HG03469 (cell line): ENCODE results near the gene PRR14.
A peak's percentile ranks its signal among the peaks of the same experiment; 100 is the strongest.
"Not testable (repeated sequence)": the region's sequence is repeated elsewhere in the genome, so short reads cannot be mapped to it uniquely, and the experiment has no call there.

Experiments
- ATAC-seq: cut with Tn5 transposase; IDR thresholded peaks from one replicate; pipeline ENCODE4 v1.9.1; 2021; ENCODE audit warnings: mild to moderate bottlenecking, moderate library complexity, moderate number of reproducible peaks; ENCODE audit not compliant: unreplicated experiment

PRR14 gene

DNA sequence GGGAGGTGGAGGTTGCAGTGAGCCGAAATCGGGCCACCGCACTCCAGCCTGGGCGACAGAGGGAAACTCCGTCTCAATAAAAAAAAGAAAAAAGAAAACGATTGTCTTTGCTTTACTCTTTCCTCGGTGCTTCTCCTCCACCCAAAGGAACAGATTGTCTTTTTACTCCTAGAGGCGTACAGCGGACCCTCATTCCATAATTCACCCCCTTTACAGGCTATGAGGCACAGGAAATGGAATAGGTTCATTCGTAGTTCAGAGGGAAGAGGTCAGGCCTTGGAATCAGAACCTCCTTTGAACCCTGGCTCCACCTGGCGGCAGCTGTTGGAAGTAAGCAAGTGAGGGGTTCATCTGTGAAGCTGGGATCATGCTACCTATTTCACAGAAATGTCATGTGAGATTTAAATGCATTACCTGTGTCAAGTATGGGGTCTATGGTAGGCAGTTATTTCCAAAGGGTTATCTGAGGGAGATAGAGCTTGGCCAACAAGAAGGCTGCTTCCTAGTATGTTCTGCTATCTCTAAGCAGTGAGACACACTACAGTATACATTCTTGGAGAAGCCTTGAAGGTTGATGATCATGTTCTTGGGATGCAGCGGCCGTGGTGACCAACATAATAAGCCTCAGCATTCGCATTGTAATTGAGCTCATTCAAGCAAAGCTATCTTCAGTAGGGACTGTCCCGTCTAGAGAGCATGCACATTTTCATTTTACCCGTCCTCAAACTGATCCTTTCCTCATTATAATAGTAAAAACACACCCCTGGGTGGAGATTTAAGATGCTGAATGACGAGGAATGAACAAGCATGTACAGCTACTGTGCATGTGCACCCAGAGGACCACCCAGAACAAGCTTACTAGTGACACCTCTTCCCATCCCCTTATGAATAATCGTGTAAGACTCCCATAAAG is 21.9 kb upstream of the PRR14 start:
- no peak for ATAC-seq

DNA sequence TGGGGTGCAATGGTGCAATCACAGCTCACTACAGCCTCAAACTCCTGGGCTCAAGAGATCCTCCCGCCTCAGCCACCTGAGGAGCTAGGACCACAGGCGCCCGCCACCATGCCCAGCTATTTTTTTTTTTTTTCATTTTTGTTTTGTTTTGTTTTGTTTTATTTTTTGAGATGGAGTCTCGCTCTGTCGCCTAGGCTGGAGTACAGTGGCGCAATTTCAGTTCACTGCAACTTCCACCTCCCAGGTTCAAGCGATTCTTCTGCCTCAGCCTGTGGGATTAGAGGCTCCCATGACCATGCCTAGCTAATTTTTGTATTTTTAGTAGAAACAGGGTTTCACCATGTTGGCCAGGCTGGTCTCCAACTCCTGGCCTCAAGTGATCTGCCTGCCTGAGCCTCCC is 18.3 kb upstream of the PRR14 start:
- ATAC-seq, result not testable (repeated sequence)

DNA sequence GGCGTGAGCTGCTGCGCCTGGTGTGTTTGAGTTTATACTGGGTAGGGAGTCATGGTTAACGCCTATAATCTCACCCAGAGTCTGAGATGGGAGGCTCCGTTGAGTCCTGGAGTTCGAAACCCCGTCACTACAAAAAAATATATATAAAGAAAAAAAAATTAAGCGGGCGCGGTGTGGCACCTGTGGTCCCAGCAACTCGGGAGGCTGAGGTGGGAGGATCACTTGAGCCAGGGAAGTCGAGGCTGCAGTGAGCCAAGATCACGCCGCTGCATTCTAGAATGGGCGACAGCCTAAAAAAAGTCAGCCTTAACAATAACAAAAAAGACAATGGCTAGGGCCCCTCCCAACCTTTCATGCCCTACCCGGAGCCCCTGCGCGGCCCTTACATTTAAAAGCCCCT is 17.2 kb upstream of the PRR14 start:
- ATAC-seq, result no peak

DNA sequence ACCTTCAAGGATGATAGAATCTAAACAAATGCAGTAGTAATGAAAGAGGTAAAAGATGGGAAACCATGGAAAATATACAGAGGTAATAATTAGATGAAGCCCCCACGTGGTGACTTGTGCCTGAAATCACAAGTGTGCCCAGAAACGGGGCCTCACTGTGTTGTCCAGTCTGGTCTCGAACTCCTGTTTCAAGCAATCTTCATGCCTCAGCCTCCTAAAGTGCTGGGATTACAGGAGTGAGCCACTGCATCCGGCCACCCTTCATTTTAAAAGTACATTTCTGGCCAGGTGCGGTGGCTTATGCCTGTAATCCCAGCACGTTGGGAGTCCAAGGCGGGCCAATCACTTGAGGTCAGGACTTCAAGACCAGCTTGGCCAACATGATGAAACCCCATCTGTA is 14.2 kb upstream of the PRR14 start:
- ATAC-seq, result no peak

DNA sequence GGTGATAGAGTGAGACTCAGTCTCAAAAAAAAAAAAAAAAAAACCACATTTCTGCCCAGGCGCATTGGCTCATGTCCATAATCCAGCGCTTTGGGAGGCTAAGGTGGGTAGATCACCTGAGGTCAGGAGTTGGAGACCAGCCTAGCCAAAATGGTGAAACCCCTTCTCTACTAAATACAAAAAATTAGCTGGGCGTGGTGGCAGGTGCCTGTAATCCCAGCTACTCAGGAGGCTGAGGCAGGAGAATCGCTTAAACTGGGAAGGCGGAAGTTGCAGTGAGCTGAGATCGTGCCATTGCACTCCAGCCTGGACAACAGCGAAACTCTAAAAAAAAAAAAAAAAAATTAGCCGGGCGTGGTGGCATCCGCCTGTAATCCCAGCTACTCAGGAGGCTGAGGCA is 13.6 kb upstream of the PRR14 start:
- ATAC-seq, result not testable (repeated sequence)

DNA sequence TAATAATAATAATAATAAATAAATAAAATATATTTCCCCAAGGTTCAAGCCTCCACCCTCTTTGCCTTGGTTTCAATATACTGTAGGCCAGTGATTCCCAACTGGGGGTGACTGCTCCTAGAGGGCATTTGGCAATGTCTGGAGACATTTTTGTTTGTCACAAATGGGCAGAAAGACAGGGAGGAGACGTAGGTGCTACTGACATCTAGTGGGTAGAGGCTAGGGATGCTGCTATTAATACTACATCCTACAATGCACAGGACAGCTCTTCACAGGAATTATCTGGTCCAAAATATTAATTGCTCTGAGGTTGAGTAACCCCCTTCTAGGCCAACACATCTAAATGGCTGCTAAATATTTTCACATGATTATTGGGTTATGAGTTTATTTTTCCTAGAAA is 12.8 kb upstream of the PRR14 start:
- no peak for ATAC-seq

DNA sequence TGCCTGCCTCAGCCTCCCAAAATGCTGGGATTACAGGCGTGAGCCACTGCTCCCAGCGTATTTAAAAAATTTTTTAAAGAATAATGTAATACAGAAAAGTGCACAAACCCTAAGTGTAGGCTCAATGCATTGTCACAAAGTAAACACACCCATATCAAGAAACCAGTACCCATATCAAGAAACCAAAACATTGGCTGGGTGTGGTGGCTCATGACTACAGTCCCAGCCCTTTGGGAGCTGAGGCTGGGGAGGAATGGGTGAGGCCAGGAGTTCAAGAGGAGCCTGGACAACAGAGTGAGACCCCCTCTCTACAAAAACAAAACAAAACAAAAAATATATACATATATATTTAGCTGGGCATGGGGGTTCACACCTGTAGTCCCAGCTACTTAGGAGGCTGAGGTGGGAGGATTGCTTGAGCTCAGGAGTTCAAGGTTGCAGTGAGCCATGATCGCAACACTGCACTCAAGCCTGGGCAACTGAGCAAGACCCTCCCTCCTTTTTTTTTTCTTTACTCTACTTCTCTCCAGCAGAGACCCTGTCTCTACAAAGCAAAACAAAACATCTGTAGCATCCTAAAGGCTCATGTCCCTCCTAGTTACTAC is 9.3 kb upstream of the PRR14 start:
- ATAC-seq, result no peak

DNA sequence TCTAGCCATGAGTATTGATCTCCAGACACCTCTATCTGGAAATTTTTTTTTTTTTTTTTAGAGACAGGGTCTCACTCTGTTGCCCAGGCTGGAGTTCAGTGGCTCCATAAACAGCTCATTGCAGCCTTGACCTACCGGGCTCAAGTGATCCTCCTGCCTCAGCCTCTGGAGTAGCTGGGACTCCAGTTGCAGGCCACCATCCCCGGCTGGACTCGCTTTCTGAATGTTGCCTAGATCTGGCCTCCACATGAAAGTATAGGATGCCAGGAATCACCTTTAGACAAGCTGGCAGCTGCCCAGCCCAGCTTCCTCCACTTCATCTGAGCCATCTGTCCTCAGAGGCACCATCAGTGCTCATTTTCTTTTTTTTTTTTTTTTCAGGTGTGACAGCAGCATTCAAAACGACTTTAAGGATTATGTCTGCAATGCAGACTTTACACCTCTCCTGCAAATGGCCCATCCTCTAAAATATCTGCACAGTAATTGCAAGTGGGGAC is 6.4 kb upstream of the PRR14 start:
- no peak for ATAC-seq

DNA sequence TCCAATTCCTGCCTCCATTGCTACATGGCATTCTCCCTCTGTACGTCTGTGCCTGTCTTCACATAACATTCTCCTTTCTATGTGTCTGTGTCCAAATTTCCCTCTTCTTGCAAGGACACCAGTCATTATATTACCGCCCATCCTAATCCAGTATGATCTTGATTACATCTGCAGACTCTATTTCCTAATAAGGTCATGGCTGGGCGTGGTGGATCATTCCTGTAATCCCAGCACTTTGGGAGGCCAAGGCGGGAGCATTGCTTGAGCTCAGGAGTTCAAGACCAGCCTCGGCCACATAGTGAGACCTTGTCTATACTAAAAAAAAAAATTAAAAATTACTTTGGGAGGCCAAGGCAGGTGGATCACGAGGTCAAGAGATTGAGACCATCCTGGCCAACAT is 5.0 kb upstream of the PRR14 start:
- ATAC-seq, result no peak

DNA sequence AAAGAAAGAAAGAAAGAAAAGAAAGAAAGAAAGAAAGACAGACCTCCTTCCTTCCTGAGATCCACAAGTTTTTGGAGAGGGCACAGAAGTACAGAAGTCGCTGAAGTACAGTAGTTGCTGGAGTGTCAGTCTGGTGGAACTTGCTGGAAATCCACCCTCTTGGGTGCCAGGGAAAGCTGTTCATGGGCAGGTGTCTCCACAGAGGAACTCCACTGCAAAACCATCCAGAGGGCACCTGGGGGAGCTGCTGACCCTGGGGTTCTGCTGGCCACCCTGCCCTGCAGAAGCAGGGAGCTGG is 3.5 kb upstream of the PRR14 start:
- ATAC-seq, result no peak

DNA sequence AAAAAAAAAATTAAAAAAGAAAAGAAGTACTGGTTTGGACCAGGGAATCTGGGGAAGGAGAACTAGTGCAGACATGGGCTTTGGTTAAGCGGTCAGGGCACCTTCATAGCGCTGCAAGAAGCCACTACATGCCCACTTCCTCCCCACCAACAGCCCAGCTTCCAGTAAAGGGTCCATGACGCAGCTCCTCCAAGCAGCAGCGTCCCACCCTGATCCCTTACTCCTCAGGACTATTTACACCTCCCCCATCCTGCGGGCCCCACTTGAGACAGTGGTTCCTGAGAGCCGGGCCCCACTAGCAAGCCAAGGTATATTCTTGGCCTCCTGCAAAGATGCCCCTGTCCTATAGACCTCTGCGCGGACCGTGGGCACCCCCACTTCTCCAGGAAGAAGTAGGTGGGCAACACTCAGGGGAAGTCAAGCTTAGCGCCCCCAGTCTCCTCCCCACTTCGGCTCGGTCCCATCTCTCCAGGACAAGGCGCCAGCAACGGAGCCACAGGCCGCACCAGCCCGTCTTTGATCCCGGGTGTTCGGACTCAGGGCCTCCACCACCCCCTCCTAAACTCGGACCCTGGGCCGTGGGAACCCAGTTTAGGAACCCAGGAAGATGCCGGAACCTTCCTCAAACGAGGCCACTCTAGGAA is 913 bp upstream of the PRR14 start:
- ATAC-seq, result no peak

DNA sequence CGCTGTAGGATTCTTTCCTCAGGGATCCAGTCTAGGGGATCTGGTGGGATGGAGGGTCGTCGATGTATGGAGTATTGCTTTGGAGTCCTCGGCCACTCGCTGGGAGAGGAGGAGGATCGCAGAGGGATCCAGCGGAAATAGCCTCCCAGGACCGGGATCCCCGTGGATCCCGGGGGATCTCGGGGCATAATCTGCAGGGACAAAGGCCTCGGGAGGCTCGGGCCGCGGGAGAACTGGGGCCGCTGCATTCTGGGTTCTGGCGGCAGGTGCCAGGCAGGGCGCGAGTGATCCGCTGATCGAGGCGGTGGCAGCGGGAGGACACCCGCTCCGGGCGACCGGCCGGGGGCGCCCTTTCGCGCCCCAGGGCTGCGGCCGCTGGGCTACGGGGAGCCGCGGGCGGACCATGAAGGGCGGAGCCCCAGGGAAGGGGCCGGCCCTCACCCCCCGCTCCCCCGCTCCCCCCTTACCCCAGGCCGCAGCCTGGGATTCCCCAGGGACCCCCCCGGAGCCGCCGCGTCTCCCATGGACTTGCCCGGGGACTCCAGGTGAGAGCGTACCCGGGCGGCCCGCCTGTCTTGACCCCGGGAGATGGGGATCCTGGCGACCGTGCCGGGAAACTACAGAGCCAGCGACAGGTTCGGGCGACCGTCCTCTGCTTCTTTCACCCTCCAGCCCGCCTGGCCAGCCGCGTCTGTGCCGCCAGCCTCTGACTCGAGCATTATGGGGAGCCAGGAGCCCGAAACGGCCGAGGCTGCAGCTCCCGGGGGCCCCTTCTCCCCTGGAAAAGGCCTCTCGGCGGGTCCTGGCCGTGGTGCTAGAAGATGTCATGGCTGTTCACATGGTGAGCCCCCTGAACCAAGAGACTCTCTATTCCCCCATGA is 604 bp downstream of the PRR14 start:
- ATAC-seq, result peak; percentile 26

DNA sequence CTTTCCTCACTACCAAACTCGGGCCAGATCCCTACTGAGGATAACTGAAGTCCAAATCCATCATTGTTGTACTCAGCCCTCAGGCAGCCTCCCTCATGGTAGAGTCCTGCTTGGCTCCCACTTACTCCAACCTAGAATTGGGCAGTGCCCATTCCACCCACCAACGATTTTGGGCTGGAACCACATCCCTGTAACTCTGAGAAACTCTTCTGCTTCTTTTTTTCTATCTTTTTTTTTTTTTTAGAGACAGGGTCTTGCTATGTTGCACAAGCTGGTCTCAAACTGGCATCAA is 1.2 kb downstream of the PRR14 start:
- ATAC-seq, result no peak

DNA sequence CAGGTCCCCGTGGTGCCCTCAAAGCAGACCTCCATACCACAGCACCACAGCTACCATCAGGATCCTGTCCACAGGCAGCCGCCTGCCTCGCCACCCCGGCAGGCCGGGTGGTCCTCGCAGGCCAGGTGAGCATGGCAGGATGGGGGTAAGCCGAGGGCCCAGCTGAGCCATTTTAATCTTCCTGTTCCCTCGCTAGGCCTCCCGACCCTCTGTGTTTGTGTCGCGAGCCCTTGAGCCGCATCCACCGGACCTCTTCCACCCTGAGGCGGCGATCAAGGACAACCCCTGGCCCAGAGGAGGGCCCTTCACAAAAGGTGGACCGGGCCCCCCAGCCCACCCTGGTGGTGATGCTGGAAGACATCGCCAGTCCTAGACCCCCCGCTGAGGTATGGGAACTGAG is 2.0 kb downstream of the PRR14 start:
- ATAC-seq, result no peak

DNA sequence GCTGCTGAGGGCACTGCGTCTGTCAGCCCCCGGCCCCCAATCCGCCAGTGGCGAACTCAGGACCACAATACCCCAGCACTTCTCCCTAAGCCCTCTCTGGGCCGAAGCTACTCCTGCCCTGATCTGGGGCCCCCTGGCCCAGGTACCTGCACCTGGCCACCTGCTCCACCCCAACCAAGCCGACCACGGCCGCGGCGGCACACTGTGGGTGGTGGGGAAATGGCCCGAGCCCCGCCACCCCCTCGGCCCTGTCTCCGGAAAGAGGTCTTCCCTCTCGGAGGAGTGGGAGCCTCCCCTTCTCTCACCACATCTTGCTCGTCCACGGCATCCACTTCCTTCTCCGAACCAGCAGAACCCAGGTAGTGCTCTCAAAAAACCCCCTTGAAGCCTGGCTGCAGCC is 4.1 kb downstream of the PRR14 start:
- no peak for ATAC-seq

DNA sequence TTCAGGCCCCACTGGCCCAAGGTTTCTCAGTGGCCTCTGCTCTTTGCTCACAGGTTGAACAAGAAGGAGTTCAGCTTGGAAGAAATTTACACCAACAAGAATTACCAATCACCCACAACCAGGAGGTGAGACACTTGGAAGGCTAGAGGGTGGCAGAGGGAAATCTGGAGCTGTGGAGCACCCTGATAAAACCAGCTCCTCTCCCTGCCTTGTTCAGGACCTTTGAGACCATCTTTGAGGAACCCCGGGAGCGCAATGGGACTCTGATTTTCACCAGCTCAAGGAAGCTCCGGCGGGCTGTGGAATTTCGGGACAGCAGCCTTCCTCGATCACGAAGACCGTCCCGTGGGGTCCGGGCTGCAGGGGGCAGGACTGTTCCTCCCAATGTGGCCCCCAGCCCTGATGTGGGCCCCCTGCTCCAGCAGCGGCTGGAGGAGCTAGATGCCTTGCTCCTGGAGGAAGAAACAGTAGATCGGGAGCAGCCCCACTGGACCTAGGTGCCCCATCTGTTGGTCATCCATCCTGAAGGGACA is 5.1 kb downstream of the PRR14 start:
- no peak for ATAC-seq

DNA sequence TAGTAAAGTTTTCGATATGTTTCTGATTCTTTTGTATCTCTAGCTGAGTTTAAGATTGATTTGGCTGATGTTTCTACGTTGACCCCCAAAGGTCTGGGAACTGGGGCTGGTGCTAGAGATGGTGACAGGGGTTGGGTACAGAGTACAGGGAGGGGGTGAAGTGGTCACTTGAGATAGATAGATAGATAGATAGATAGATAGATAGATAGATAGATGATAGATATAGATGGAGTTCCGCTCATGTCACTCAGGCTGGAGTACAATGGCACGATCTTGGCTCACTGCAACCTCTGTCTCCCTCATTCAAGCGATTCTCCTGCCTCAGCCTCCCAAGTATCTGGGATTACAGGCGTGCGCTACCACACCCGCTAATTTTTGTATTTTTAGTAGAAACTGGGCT is 5.6 kb downstream of the PRR14 start:
- no peak for ATAC-seq

DNA sequence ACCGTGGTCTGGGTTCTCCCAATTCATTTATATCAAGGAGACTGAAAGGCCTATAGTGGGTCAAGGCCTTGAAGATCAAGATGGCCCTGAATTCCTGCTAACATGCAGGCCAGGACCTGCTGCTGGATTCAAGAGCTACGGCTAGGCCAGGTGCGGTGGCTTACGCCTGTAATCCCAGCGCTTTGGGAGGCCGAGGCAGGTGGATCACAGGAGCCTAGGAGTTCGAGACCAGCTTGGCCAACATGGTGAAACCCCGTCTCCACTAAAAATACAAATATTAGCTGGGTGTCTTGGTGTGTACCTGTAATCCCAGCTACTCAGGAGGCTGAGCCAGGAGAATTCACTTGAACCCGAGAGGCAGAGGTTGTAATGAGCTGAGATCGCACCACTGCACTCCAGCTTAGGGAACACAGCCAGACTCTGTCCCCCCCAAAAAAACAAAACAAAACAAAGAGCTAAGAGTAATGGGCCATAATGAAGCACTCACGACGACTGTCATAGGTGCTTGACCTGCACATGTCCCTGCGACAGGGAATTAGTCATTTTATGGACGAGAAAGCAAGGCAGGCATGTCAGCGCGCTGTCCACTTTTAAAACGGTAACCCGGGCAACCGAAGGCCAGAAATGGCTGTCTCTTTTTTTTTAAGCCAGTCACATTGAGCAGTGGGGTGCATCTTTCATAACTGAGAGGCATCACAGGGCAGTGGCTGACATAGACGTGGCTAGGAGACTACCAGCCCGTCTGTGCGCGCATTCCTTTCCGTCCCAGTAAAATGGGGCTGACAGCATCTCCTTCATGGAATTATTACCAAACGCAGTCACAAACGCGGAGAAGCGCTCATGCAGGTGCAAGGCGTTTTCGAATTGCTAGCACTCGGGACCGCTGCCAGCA is 6.5 kb downstream of the PRR14 start:
- ATAC-seq, result no peak

DNA sequence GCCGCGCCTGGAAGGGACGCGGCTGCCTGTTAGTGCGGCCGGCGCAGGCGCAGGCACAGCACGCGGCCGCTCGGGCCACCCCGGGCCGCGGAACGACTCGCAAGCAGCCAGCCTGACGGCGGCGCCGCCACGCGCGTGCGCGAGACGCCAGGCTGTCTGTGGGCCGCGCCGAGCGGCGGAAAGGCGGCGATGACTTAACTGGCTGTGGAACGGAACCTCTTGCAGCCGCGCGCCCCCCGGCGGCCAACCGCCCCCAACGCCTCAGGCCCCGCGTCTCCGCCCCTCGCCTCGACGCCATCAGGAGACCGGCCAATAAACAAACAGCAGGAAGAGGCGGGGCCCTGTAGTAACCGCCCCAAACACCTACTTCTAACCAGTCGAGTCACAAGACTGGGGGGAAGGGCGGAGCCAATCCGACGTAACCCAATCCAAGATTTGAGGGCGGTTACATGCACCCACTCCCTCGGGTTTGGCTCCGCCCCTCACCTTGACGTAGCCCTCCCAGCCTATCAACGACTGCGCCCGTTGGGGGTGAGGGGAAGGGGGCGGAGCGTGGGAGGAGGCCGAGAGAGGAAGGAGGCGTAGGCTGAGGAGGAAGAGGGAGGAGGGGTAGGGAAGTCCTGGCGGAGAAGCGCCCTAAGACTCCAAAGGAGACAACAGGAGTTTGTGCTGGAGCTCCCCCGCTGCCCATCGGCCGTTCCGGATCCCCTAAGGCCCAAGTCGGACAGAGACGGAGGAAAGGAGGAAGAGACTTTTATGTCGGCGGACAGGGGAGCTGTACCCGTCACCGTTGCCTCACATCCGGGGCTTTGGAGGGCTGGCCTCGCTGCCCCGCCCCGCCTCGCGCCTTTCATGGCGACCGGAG is 7.3 kb downstream of the PRR14 start, which contains the start of gene FBRS:
FBRS (plus strand) TSS at position 566 of the 865 bp plus-strand sequence. CDS start 1,088 bp downstream, outside the sequence.
- ATAC-seq, result peak; percentile 49
